ENCODE results near the gene RAE1.

RAE1 gene

DNA sequence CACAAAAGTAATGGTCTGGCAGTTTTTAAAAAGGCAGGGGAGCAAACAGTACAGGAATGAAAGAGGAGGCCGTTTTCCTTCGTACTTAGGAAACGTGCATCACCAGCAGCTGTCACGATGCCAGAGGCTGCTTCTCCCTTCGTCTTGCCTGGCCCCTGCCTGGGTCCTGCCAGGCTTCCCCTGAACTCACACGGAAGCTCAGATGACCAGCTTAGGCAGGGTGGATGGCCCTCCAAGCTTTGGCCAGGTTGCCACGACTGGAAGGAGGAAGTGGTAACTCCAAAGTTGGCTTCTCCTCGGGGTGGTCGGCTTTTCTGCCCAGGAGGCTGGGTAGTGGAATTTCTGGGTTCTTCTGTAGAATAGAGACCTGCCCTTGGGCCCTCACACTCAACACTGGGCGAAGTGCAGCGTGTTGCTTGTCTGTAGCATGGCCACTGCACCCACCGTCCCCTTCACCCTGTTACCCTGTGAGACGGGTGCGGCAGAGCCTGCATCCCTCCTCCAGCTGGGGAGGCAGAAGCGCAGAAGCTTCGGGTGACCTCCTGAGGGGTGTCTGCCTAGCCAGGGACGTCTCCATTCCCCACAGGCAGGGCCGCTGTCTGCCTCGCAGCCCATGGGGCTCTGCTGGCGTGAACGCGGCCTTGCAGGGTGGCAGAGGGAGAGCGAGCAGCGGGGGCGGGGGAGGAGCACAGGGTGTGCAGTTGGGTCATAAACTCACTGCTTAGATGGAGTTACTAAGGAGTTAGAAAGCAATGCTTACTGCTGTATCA, 21.7 kb downstream of the RAE1 start:
- FAIRE-seq, result no peak

DNA sequence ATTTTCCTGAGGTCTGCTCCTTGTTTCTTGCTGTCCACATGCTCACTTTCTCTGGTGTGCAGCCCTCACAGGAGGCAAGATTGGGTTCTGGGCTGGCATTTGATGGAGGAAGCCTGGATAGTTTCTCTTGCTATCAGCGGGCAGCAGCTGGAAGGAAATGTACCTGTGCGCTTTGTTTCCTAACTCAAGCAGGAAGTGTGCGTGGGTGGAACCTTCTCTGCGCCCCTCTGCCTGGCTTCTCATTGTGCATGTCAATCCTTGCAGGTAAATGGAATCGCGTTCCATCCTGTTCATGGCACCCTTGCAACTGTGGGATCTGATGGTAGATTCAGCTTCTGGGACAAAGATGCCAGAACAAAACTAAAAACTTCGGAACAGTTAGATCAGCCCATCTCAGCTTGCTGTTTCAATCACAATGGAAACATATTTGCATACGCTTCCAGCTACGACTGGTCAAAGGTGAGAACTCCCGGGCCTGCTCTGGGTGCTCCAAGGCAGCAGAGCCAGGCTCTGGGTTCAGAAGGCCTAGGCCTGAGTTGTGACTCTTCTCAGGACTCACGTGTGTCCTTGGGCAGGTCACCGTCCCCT, 23.4 kb downstream of the RAE1 start:
- no peak for FAIRE-seq

DNA sequence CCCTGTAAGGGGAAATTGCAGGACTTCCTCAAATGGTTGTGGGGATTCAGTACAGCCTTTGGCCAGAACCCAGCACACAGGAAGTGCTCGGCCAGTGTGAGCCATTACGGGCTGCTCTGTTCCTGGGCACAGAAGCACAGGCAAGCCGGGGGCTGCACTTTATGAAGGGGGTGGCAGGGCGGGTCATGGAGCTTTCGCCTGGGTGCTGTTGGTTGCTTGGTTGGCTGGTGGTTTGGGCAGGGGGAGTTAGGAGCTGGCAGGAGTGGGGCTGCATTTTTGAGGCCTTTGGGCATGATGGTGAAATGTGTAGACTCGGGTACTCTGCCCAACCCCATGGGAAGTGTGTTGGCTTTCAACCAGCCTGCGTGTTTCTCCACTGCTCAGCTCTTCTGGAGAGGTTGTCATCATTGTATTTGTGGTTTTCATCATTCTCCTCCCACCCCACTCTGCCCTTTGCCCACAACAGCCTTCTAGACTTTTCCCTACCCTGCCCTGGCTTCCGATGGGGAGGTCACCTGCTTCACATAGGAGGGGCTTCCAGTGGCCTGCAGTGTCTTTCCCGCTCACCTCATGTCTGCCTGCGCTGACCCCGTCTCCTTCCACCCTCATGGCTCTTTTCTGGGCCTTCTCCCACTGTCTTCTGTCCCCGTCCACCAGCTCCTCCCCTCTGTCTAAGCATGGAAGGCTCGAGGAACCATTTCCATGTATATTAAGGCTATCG, 24.0 kb downstream of the RAE1 start:
- FAIRE-seq, result no peak

DNA sequence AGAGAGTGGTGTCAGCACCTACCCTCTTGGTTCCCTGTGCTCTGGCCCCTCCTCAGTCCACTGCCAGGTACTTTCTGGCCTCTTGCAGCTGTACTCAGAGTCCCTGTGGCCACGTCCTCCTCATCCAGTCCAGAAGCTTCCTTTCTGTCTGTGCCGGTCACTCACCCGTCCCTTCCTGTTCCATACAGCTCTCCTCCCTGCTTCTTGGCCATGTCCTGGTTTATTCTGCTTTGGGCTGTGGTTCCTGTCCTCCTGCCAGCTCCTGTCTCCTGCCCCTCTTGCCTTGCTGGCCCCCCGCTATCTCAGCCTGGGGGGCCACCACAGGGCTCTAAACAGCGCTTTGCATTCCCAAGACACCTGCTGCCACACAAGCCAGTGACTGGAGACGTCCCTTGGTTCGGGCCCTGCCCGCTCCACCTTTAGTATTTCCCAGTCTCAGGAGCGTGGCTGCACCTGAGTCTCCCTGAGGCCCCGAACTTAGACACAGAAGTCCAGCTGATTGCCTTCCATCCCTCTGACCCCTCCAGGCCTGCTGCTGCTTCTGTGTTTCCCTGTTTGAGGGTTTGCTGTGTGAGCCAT, 24.7 kb downstream of the RAE1 start:
- FAIRE-seq, result no peak

DNA sequence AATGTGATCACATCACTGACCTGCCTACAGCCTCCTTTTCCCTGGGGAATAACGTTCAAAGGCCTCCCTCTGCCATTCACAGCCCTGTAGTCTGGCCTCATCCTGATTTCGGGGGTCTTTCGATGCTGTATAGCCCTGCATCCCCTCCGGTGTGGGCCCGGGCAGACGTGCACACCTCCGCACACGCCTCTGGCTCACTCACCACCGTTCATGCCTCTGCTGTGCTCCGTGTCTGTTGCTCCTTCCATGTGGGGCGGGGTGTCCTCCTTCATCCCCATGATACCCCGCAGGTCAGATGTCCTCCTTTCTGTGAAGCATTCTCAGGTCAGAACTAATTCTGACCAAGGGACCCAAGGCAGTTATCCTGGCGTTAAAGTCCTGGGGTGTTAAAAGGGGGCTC, 26.3 kb downstream of the RAE1 start:
- no peak for FAIRE-seq

DNA sequence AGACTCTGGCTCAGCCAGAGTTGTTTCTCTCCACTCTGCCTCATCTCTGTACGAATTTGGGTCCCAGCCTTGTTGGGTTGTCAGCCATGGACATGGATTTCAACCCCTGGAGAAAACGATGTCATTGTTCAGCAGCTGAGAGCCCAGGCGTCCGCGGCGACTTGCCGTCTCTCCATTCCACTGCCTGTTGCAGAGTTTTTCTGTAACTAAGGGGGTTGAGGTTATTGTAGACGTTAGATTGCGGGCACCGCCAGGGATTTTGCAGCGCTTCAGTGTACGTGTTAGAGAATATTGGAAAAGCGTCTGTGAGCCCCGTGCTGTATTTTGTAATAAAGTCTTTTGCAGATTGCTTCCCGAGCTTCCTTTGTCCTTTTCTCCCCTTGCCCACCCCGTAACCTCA, 27.1 kb downstream of the RAE1 start:
- no peak for FAIRE-seq

DNA sequence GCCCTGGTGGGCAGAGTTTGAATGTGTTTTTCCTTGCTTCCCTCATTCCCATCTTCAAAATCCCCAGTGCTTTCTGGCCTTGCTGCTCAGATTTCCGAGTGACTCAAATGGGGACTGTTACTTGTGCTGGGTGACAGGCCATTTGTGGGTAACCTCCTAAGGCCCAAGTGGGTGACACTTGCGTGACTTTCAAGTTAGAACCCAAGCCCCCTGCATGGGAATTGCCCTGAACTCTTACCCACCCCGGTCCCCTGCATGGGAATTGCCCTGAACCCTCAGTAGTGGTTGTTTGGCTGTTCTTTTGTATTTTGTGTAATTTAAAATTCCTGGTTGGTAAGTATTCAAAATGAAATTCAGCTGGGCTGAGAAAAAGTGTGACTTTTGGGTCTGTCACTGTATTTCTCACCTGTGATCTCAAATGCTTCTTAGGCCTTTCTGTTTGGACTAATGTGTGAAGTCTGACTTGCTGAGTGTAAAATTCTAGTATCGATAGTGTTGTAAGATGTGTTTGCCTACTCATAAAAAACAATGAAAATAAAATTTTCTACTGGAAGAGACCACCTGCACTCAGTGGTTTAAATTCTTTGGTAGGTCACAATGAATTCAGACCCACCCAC, 27.7 kb downstream of the RAE1 start:
- FAIRE-seq, result no peak

DNA sequence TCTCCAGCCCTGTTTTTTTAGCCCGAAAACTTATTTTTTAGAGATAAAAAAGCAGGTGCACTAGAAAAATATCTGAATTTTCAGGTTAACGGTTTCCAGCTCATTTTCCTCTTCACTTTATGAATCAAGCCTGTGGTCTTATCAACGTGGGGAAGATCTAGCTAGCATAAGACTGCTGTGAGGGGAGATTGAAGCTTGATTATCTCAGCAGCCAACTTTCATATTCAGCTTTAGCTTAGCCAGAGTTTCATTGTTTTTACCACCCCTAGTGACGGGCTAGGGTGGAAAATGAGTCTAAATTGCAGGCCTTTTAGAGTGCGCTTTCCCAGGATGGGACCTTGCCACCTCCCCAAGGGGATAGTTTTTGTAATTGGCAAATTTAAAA, 28.2 kb downstream of the RAE1 start:
- FAIRE-seq, result no peak

DNA sequence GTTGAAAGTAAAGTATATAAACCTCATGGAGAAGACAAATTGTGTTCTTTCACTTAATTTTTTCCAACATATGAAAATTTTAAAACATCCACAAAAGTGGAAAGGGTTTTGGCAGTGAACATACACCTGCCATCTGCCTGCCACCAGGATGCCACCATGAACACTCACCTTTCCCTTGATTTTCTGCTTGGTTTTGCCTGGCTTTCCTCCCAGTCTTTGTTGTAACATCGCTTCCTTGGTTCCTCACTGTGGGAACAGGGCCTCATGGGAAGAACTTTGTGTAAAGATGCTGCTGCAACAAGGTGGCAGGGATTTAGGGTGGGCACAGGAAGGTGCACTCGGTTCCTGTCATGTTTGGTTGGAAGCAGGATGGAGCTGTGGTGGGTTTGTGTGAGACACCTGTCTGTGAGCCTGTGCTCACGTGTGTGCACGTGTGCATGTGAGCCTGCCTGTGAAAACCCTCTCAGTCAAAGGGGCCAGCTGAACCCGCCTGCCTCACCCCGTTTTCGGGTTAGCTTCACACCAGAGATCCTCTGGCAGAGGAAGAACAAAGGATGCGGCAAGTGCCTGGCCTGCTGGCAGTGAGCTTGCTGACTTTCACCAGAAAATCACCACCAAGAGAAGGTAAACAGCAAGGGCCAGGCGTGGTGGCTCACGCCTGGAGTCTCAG, 29.2 kb downstream of the RAE1 start:
- FAIRE-seq, result no peak

DNA sequence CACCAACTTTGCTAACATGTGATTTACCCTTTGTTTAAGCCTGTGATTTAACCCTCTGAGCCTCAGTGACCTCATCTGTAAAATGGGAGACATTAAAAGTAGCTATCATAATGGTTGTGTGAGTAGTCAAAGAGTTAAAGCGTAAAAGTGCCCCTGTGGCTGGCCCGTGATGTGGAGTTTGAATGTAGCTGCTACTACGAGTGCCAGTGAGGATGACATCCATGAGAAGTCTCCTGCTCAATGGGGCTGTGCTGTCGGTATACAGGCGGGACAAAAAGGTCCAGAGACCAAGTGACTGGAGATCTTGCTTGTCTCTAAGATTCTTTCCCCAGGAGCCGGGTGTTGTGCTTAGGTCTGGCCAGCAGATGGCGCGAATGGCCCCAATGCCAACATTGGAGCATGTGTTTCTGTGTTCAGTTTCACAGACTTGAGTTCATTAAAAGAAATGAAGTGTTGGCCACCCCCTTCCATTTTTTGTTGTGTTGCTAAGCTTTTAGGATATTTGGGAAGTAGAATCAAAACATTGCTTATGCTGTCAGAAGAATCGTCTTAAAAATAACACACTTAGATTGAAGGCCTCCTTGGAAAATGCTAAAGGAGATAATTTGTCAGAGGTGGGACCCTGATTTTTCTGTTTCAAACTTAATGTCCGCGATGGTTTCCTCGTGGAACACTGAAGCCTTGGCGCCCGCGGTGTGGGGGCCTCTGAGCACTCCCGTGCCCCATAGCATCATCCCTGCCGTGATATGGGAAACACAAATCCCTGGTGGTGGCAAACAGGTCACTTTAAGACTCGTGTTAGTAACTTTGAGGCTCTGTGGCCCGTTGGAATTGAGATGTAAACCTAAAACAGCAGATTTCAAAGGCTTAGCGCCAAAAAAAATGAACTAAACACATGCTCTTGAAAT, 30.8 kb downstream of the RAE1 start:
- FAIRE-seq, result peak; percentile 63

DNA sequence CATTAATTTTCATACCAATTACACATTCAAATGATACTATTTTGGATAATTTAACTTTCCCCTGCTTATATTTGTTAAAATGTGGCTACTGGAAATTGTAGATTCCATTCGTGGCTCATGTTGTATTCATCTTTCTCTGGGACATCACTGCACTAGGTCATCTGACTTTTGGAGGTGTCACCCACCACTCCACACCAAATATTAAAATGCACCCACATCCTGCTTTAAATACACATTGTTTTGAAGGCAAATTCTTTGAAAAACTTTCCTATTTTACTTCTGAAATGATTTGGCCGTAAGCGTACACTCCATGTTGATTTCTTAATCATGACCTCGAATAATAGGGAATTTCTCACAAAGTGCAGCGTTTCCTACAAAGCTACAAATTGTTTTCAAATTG, 31.5 kb downstream of the RAE1 start:
- FAIRE-seq, result no peak

DNA sequence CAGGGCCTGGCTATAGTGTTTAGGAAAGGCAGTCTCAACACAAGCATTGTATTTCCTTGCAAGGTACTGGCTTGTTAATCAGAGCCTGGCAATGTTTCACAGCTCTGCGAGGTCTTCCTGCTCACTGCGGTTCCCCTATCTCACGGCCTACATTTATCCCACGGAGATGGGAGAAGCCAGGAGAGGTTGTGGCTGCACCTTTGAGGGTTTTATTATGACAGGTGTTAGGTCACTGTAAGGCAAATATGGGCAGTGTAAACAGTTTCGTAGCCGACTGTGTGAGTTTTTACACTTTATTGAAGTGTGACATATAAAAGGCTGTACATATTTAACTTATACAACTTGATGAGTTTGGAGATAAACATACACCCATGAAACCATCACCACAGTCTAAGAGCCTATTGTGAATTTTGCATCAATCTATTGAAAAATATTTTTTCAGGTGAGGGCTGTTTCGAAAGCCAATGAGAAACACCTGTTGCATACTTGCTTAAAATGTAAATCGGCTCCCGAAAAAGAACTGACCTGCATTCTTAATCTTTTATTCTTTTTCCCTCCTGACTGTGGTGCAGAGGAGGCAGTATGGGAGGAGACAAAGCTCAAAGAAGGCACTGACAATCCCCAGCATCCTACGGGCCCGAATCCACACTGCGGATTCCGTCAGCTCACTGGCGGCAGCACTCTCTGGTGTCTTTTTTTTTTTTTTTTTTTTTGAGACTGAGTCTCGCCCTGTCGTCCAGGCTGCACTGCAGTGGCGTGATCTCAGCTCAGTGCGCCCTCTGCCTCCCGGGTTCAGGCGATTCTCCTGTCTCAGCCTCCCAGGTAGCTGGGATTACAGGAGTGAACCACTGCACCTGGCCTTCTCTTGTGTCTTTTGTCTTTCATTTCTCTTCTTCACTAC, 32.6 kb downstream of the RAE1 start:
- no peak for FAIRE-seq

DNA sequence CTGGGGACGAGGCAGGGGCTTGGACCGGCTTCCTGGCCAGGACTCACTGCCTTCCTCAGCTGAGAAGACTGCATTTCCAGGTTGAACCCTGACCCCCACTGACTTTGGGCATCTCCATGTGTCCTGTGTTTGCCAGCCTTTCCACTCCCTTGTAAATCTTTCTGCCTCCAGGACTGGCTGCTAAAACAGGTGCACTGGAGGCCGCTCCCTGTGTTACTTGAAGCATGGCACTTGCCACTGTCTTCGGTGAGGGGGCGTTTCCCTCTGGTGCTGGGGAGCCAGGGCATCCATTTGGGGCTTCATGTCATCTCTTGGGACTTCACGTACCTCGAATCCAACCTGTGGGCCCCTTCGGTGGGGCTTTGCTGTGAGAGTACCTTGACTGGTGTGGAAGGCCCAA, 33.4 kb downstream of the RAE1 start:
- FAIRE-seq, result no peak

DNA sequence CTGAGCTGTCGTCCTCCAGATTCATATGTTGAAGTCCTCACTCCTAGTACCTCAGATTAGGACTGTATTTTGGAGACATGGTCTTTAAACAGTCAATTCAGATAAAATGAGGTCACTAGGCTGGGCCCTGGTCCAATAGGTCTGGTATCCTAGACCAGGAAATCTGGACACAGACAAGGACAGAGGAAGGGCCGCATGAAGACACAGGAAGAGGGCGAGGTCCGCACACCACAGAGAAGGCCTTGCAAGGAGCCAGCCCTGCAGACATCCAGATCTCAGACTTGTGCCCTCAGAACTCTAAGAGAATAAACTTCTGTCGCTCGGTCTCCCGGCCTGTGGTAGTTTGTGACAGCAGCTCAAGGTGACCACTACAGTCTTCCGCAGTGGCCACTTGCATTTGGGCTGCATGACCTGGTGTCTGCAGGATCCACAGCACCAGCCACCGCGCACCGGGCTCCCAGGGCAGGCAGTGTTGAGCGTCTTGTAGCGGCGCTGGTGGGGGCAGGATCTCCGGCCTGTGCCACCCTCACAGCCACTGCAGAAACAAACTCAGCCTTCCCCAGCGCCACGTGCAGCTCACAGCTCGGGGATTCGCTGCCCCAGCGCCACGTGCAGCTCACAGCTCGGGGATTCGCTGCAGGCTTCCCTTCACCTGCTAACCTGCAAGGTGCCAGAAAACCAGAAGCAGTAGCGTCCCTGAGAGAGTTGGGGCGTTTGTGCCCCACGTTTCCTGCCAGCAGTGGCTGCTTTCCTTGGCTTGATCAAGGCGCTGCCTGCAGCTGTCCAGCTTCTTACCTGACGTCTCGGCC, 34.1 kb downstream of the RAE1 start:
- no peak for FAIRE-seq

DNA sequence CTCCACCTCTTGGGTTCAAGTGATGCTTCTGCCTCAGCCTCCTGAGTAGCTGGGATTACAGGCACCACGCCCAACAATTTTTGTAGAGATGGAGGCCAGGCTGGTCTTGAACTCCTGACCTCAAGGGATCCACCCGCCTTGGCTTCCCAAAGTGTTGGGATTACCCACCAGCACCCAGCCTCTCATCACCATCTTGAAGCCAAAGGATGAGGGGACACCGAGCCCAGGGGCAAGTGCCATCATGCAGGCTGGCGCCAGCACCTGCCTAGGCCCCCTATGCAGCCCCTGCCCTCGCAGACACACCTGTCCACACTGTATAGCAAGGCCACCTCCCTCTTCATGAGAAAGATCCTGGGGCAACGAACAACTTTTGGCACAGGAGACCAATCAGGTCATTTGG, 34.9 kb downstream of the RAE1 start:
- no peak for FAIRE-seq

DNA sequence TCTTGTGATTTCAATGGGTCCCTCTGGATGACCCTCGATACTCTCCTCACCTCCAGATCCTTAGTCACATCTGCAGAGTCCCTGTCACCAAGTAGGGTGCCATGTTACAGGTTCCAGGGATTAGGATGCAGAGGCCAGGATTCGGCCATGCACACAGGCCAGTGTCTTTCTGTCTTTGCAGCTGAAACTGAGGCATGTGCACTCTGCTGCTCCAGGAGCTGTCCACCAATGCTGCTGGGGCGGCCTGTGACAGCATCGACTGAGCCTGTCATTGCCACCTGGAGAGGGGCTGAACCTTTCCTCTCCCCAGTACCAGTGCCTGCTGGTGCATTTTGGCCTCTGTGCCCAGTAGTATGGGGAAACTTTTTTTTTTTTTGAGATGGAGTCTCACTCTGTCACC, 35.7 kb downstream of the RAE1 start:
- FAIRE-seq, result no peak

DNA sequence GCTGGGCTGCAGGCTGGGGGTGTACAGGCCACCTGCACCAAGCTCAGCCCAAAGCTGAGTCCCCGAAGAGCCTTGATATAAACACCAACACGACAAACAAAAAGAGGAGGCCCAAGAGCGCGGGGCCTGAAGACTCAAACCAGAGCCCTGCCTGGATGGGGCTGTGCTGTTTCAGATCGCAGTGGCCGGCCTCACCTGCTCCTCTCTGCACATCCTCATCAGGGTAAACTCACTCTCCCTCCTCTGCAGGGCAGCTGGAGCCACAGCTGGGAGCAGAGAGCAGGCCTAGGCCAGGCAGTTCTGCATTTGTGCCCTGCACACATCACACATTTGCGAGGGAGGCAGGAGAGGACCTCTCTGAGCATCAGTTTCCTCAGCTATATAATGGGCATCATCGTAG, 36.4 kb downstream of the RAE1 start:
- no peak for FAIRE-seq

DNA sequence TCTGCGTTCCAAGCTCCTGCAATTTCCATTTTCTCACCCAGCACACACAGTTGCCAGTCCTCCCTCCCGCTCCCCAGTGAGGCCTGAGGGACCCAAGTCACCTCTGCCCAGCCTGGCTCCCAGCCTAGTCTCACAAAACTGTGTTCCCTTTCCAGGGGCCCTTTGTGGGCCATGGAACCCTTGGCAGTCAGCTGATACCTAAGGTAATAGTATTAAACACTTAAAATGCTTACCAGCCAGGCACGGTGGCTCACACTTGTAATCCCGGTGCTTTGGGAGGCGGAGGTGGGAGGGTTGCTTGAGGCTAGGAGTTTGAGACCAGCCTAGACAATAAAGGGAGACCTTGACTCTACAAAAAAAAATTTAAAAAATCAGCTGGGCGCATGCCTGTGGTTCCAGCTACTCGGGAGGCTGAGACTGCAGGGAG, 36.9 kb downstream of the RAE1 start:
- FAIRE-seq, result no peak

DNA sequence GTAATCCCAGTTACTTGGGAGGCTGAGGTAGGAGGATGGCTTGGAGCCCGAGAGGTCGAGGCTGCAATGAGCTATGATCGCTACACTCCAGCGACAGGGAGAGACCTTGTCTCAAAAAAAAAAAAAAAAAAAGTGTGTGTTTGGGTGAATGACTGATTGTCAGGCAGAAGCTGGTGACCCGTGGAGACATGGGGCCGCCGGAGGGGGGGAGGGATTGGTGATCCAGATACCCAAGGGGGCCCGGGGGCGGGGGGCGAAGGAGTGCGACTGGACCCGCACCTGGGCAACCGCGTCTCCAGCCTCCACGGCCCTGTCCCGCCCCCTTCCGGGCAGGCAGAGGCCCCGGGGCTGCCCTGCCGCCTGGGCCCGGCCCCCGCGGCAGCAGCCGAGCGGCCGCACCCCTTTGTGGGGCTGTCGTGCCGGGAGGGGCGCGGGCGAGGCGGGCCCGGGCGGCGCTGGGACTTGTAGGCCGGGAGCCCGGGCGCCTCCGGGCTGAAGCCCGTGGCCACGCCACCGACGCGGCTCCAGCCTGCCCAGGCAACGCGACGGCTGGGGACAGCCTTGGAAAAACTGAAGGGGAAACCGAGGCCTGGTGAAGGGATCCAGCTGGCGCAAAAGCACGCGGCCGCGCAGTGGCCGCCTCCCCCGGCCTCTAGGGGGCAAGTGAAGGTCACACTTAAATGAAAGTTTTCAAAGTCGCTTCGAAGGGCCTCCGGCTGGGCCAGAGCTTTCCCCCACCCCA, 38.1 kb downstream of the RAE1 start:
- no peak for FAIRE-seq

Measured in endometrium (tissue), 2 donors.